Measurements from ENCODE around the gene SELENOV. TPM values are rescaled to one million over a fixed set of nuclear protein-coding genes. Genes with fewer than 3 reads are reported as not detected.

Gene SELENOV
- total RNA-seq, 1 donor from 2014 or later, result 2.9 TPM

GRCh38 chr19:39568604-39569003 is 53.7 kb downstream of the SELENOV start:
- Mint-ChIP-seq H3K27me3 (ENCODE audit: unreplicated experiment) (no peaks in the 10 kb centered on the region), H3K9me3 (ENCODE audit: unreplicated experiment) (no peaks in the 10 kb centered on the region), H3K36me3 (ENCODE audit: low read depth, unreplicated experiment) (no peaks in the 10 kb centered on the region), H3K4me3 (ENCODE audit: unreplicated experiment) (no peak overlapping the region), H3K4me1 (ENCODE audit: unreplicated experiment) (no peaks in the 10 kb centered on the region), H3K27ac (ENCODE audit: unreplicated experiment) (no peak overlapping the region)
- TF ChIP-seq CTCF (IDR thresholded peaks at IDR 0.05; ENCODE audit: unreplicated experiment), result no peak
- no peak for DNase-seq (ENCODE audit: low spot score)

Other genes starting within 250 kb of the SELENOV start
- not detected for gene IFNL2, start 246.7 kb upstream of the SELENOV start, total RNA-seq (ENCODE audit: unreplicated experiment)
- gene IFNL1, start 218.7 kb upstream of the SELENOV start, total RNA-seq (ENCODE audit: unreplicated experiment), result not detected
- gene LRFN1, start 194.3 kb upstream of the SELENOV start, total RNA-seq (ENCODE audit: unreplicated experiment), result 0.33 TPM
- 36.2 TPM for gene GMFG, start 179.1 kb upstream of the SELENOV start, total RNA-seq (ENCODE audit: unreplicated experiment)
- 127 TPM for gene SAMD4B, start 172.7 kb upstream of the SELENOV start, total RNA-seq (ENCODE audit: unreplicated experiment)
- 31.7 TPM for gene PAF1, start 124.0 kb upstream of the SELENOV start, total RNA-seq (ENCODE audit: unreplicated experiment)
- 32.4 TPM for gene MED29, start 123.8 kb upstream of the SELENOV start, total RNA-seq (ENCODE audit: unreplicated experiment)
- gene ZFP36, start 108.3 kb upstream of the SELENOV start, total RNA-seq (ENCODE audit: unreplicated experiment), result 10.2 TPM
- gene PLEKHG2, start 102.5 kb upstream of the SELENOV start, total RNA-seq (ENCODE audit: unreplicated experiment), result 172 TPM
- 2,151 TPM for gene RPS16, start 79.2 kb upstream of the SELENOV start, total RNA-seq (ENCODE audit: unreplicated experiment)
- gene SUPT5H, start 69.6 kb upstream of the SELENOV start, total RNA-seq (ENCODE audit: unreplicated experiment), result 139 TPM
- 86.2 TPM for gene TIMM50, start 34.3 kb upstream of the SELENOV start, total RNA-seq (ENCODE audit: unreplicated experiment)
- gene DLL3, start 16.2 kb upstream of the SELENOV start, total RNA-seq (ENCODE audit: unreplicated experiment), result 42.7 TPM
- 3.2 TPM for gene EID2B, start 17.7 kb downstream of the SELENOV start, total RNA-seq (ENCODE audit: unreplicated experiment)
- 19.6 TPM for gene EID2, start 25.0 kb downstream of the SELENOV start, total RNA-seq (ENCODE audit: unreplicated experiment)
- not detected for gene LGALS13, start 87.4 kb downstream of the SELENOV start, total RNA-seq (ENCODE audit: unreplicated experiment)
- gene LGALS16, start 140.8 kb downstream of the SELENOV start, total RNA-seq (ENCODE audit: unreplicated experiment), result not detected
- not detected for gene LGALS14, start 189.3 kb downstream of the SELENOV start, total RNA-seq (ENCODE audit: unreplicated experiment)
- gene CLC, start 222.9 kb downstream of the SELENOV start, total RNA-seq (ENCODE audit: unreplicated experiment), result not detected

All from endothelial cell (in vitro differentiated cells).